Gastrocnemius medialis (tissue), 4 donors: ENCODE data around the gene RNASE12.

Source experiments
- POLR2A ChIP-seq, 2 donors: fragments of 450-650 bp; IDR thresholded peaks; one replicate each; pipeline ENCODE4 v1.6.1; 2017; ENCODE audit warnings: antibody characterized with exemption in 2 of 2, mild to moderate bottlenecking in 2 of 2, moderate library complexity in 2 of 2
- TF ChIP-seq, protein P1 (sequence below), 5 experiments: fragments of 450-650 bp in 3 of 5; fragments of 200-600 bp in 2 of 5; sonication (generic) in 2 of 5; IDR thresholded peaks in 4 of 5; conservative IDR thresholded peaks in 1 of 5; 1 replicate in 4 of 5; 2 replicates in 1 of 5; pipeline ENCODE4 v1.5.1; 2016 to 2019; ENCODE audit warnings: antibody characterized with exemption in 5 of 5, mild to moderate bottlenecking in 3 of 5, moderate library complexity in 3 of 5

DNA sequence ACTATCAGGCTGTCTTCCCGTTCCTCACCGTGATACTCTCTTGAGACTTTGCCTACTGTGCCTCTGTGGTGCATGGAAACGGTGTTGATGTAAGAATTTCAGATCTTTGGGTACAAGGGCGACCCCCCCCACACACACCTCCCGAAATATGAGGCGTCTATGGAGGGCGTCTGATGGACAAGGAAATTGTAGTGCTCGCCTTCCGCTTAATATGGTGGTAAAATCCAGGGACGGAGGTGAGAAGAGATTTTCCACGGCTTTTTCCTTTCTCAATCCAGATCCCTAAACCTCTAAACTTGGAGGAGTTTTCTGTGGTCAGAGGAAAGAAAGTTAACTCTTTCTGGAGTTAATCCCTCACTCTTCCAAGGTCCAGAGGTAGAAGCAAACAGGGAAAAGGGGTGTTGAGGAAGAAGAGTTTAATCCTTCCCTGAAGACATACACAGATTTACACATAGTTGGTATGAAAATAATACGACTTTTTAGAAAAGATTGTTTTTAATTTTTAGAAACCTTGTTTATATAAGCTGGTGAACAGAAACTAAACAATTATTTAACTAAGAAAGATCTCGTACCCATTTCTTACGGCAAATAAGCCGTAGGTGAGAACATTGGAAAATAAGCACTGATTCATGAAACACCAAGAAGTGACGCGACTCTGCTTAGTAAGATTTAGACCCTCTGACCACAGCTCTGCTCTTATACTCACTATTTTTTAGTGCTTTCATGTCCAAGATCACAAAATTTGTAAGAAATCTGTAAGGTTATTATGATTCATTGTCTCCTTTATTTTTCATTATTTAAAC is 23.1 kb upstream of the RNASE12 start:
- TF ChIP-seq, protein P1, sequence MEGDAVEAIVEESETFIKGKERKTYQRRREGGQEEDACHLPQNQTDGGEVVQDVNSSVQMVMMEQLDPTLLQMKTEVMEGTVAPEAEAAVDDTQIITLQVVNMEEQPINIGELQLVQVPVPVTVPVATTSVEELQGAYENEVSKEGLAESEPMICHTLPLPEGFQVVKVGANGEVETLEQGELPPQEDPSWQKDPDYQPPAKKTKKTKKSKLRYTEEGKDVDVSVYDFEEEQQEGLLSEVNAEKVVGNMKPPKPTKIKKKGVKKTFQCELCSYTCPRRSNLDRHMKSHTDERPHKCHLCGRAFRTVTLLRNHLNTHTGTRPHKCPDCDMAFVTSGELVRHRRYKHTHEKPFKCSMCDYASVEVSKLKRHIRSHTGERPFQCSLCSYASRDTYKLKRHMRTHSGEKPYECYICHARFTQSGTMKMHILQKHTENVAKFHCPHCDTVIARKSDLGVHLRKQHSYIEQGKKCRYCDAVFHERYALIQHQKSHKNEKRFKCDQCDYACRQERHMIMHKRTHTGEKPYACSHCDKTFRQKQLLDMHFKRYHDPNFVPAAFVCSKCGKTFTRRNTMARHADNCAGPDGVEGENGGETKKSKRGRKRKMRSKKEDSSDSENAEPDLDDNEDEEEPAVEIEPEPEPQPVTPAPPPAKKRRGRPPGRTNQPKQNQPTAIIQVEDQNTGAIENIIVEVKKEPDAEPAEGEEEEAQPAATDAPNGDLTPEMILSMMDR (IDR thresholded peaks at IDR 0.05 in 4 of 5, conservative IDR thresholded peaks at IDR 0.05 in 1 of 5): no peak
- TF ChIP-seq POLR2A (IDR thresholded peaks at IDR 0.05): no peak
